Lower lobe of right lung (tissue), 2 donors: ENCODE data around the gene RTN1. TPM values are rescaled to one million over a fixed set of nuclear protein-coding genes. Genes with fewer than 3 reads are reported as not detected.

Source experiments
- ATAC-seq, 2 donors: fragments of 200-7000 bp; cut with Tn5 transposase; one replicate each; pipeline ENCODE4 v1.9.1; 2020 to 2022; ENCODE audit warnings: mild to moderate bottlenecking in 2 of 2, moderate library complexity in 2 of 2
- DNase-seq: peaks from one replicate; pipeline ENCODE4 v3.0.0-alpha.2; 2020
- H3K27ac ChIP-seq: fragments of 200-600 bp; one replicate; pipeline ENCODE4 v1.8.0; 2022
- H3K27me3 ChIP-seq: fragments of 200-600 bp; one replicate; pipeline ENCODE4 v1.8.0; 2022; ENCODE audit warnings: low read depth
- H3K36me3 ChIP-seq: fragments of 200-600 bp; one replicate; pipeline ENCODE4 v1.8.0; 2022; ENCODE audit warnings: mild to moderate bottlenecking
- H3K4me1 ChIP-seq: fragments of 200-600 bp; one replicate; pipeline ENCODE4 v1.8.0; 2022
- H3K4me3 ChIP-seq: fragments of 200-600 bp; one replicate; pipeline ENCODE4 v1.8.0; 2022; ENCODE audit warnings: mild to moderate bottlenecking
- H3K9me3 ChIP-seq: fragments of 200-600 bp; one replicate; pipeline ENCODE4 v1.8.0; 2022
- CTCF ChIP-seq: fragments of 200-600 bp; IDR thresholded peaks from one replicate; pipeline ENCODE4 v1.8.0; 2022; ENCODE audit warnings: antibody characterized with exemption, mild to moderate bottlenecking
- intact Hi-C: fragments of 100-400 bp; cut with DNase I; formaldehyde crosslinking; loops from one replicate; pipeline ENCODE4 v1.11.0; 2022
- total RNA-seq: library from RNA; stranded (reverse); fragmentation: NEBNext Ultra II Directional; extraction: Animal tissue kit (Norgen Biotek cat#: 25700); gene quantifications from one replicate; pipeline ENCODE4 v1.2.1, GENCODE V29; 2021
- donor health status: DM: no; HTN: yes; CAD: no; lungs with severe emphysema.

The RTN1 gene
- total RNA-seq, 1 donor from 2014 or later: 18.2 TPM

GRCh38 chr14:59782760-59783159 is 87.8 kb downstream of the RTN1 start:
- no peak for ATAC-seq
- intact Hi-C loops: no loop called here
- Histone ChIP-seq H3K4me3 (no peak overlapping the region), H3K27me3 (no peaks in the 10 kb centered on the region), H3K4me1 (no peaks in the 10 kb centered on the region), H3K27ac (no peak overlapping the region), H3K36me3 (no peaks in the 10 kb centered on the region), H3K9me3 (no peaks in the 10 kb centered on the region)
- no peak for DNase-seq
- no peak for TF ChIP-seq CTCF

- DNase-seq (no peak), ATAC-seq (no peak)
- Histone ChIP-seq H3K4me1 (no peaks in the 10 kb centered on the region), H3K27me3 (no peaks in the 10 kb centered on the region), H3K27ac (no peak overlapping the region), H3K9me3 (no peaks in the 10 kb centered on the region), H3K4me3 (no peak overlapping the region), H3K36me3 (no peaks in the 10 kb centered on the region)
- intact Hi-C loops: no loop called here
- TF ChIP-seq CTCF: no peak
Measured at GRCh38 chr14:59777006-59777579, 93.5 kb downstream of the RTN1 start.

DNA sequence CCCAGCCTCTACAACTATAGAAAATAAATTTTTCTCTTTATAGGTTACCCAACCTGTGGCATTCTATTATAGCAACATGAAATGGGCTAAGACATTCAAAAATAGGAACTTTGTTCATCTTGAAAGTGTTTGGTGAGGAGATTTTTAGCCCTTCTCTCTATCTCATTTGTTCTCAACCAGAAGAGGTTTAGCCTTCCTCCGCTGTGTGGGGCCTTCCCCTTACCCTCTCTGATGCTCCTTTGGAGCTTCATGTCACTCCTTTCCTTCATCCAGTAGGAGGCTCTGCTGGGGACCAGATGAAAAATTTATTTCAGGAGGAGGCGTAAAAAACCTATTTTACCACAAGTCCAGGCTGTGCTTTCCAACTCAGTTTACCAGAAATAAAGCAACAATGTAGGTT is 94.1 kb downstream of the RTN1 start:
- H3K4me1 ChIP-seq: no peaks in the 10 kb centered on the region
- no peak for DNase-seq
- no peak overlapping the region for H3K27ac ChIP-seq
- no peaks in the 10 kb centered on the region for H3K27me3 ChIP-seq
- no peak for TF ChIP-seq CTCF
- no peak for ATAC-seq
- no peaks in the 10 kb centered on the region for H3K36me3 ChIP-seq
- intact Hi-C loops: no loop called here
- H3K4me3 ChIP-seq: no peak overlapping the region
- no peaks in the 10 kb centered on the region for H3K9me3 ChIP-seq

- Histone ChIP-seq H3K9me3 (no peaks in the 10 kb centered on the region), H3K4me1 (no peaks in the 10 kb centered on the region), H3K4me3 (no peak overlapping the region), H3K27ac (no peak overlapping the region), H3K27me3 (no peaks in the 10 kb centered on the region), H3K36me3 (no peaks in the 10 kb centered on the region)
- ATAC-seq (no peak), DNase-seq (no peak)
- TF ChIP-seq CTCF: no peak
- intact Hi-C loops: no loop called here
Measured at GRCh38 chr14:59772233-59772632, 98.3 kb downstream of the RTN1 start.

- TF ChIP-seq CTCF: no peak
- Histone ChIP-seq H3K27me3 (no peaks in the 10 kb centered on the region), H3K27ac (no peak overlapping the region), H3K36me3 (no peaks in the 10 kb centered on the region), H3K4me3 (no peak overlapping the region), H3K9me3 (no peaks in the 10 kb centered on the region), H3K4me1 (no peaks in the 10 kb centered on the region)
- ATAC-seq (no peak), DNase-seq (no peak)
- intact Hi-C loops: no loop called here
Measured at GRCh38 chr14:59771577-59771976, 99.0 kb downstream of the RTN1 start.

- Histone ChIP-seq H3K9me3 (no peaks in the 10 kb centered on the region), H3K27me3 (no peaks in the 10 kb centered on the region), H3K27ac (no peak overlapping the region), H3K36me3 (no peaks in the 10 kb centered on the region), H3K4me1 (no peaks in the 10 kb centered on the region), H3K4me3 (no peak overlapping the region)
- intact Hi-C loops: no loop called here
- no peak for TF ChIP-seq CTCF
- no peak for ATAC-seq
- no peak for DNase-seq
Measured at GRCh38 chr14:59769586-59769985, 101.0 kb downstream of the RTN1 start.
